Neuron (in vitro differentiated cells): ENCODE measurements around the gene RAB42.

Experiments
- H2AFZ ChIP-seq: one replicate; pipeline ENCODE4 v1.6.1; 2013; ENCODE audit warnings: low read depth, mild to moderate bottlenecking, inconsistent platforms, low read length, moderate library complexity
- H3K27me3 ChIP-seq: one replicate; pipeline ENCODE4 v1.6.1; 2013; ENCODE audit warnings: low read length; ENCODE audit not compliant: insufficient read depth
- H3K36me3 ChIP-seq: one replicate; pipeline ENCODE4 v1.6.1; 2013; ENCODE audit warnings: low read length; ENCODE audit not compliant: insufficient read depth
- H3K4me1 ChIP-seq: one replicate; pipeline ENCODE4 v1.6.1; 2013; ENCODE audit warnings: low read length; ENCODE audit not compliant: insufficient read depth
- H3K4me3 ChIP-seq: 2 replicates; pipeline ENCODE4 v1.5.1; 2013; ENCODE audit warnings: mild to moderate bottlenecking, low read length, moderate library complexity
- H3K9me3 ChIP-seq: one replicate; pipeline ENCODE4 v1.6.1; 2013; ENCODE audit warnings: low read length

Gene RAB42

DNA sequence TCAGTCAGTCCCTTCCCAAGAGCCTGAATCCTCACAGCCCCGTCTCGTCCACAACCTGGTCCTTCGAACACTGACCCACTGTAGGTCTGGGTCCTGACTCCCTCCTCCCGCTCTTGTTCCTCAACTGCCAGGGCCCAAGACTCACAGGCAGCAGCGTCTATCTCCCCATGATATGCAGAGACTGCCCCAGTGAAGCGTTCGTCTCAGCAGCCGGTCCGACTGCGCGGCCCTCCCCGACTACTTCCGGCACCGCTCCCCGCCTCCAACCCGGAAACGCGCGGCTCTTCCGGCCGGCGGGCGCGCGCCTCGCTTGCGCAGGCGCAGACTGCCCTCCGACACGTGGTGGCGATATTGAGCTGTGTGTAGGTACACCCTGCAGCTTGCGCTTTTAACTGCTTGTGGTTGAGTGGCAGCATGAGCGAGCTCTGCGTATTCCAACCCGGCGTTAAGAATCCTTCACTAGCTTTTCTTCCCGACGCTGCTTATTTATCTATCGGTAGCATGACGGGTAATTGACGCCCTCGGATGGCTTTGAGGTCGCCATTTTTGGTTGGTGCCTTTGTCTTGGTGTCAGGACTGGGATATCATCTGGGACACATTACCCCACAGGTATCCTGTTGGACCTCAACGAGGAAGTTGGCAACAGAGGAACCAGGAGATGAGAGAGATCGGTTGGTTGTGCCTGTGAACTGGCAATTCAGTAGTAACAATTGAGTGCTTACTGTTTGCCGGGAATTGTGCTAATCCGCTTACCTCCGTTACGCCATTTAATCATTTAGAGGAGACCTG lies 51.0 kb downstream of the RAB42 start, which contains the start of gene TAF12:
TAF12 (minus strand) TSS at position 221 of the 789 bp plus-strand sequence. CDS start 20,986 bp downstream, outside the sequence.
- H2AFZ ChIP-seq: peak within 1 kb of the TSS; percentile 39
- H3K4me1 ChIP-seq: peaks cover 21% of the 10 kb centered on the region
- H3K9me3 ChIP-seq: no peaks in the 10 kb centered on the region
- no peaks in the 10 kb centered on the region for H3K36me3 ChIP-seq
- peak within 1 kb of the TSS; percentile 67 for H3K4me3 ChIP-seq
- no peaks in the 10 kb centered on the region for H3K27me3 ChIP-seq

- Histone ChIP-seq H3K4me1 (peaks cover 21% of the 10 kb centered on the region), H3K4me3 (no peak overlapping the region), H3K9me3 (no peaks in the 10 kb centered on the region), H3K36me3 (no peaks in the 10 kb centered on the region), H3K27me3 (no peaks in the 10 kb centered on the region), H2AFZ (no peak overlapping the region)
These were observed 52.4 kb downstream of the RAB42 start for GRCh38 chr1:28644494-28644893.
